NCI-H82 treated with DMSO at 0.1 percent for 48 hours (cell line): ENCODE data around the gene VAT1L.

Source experiments
- DNase-seq: peaks from one replicate; lab custom pipeline; 2025; ENCODE audit not compliant: unreplicated experiment; lab: John Stamatoyannopoulos, UW

VAT1L gene

GRCh38 chr16:77833921-77834634 is 45.7 kb downstream of the VAT1L start:
- DNase-seq: no peak

- DNase-seq: no peak
Observed at GRCh38 chr16:77834635-77835540, 46.5 kb downstream of the VAT1L start.

- DNase-seq: no peak
Observed at GRCh38 chr16:77836801-77837200, 48.4 kb downstream of the VAT1L start.

GRCh38 chr16:77838597-77839255 is 50.4 kb downstream of the VAT1L start:
- DNase-seq: no peak

- no peak for DNase-seq
Observed at GRCh38 chr16:77840093-77840492, 51.7 kb downstream of the VAT1L start.

- no peak for DNase-seq
Observed at GRCh38 chr16:77840673-77841501, 52.5 kb downstream of the VAT1L start.

GRCh38 chr16:77841502-77841763 is 53.1 kb downstream of the VAT1L start:
- DNase-seq: no peak

GRCh38 chr16:77842468-77842867 is 54.1 kb downstream of the VAT1L start:
- no peak for DNase-seq

GRCh38 chr16:77843405-77843804 is 55.0 kb downstream of the VAT1L start:
- DNase-seq: no peak

- DNase-seq: no peak
Observed at GRCh38 chr16:77844801-77845200, 56.4 kb downstream of the VAT1L start.

GRCh38 chr16:77849646-77850258 is 61.4 kb downstream of the VAT1L start:
- DNase-seq: no peak

GRCh38 chr16:77850636-77851333 is 62.4 kb downstream of the VAT1L start:
- DNase-seq: no peak

GRCh38 chr16:77853161-77853560 is 64.8 kb downstream of the VAT1L start:
- no peak for DNase-seq

GRCh38 chr16:77856438-77857160 is 68.2 kb downstream of the VAT1L start:
- DNase-seq: peak; percentile 64

GRCh38 chr16:77858060-77858459 is 69.7 kb downstream of the VAT1L start:
- DNase-seq: no peak

GRCh38 chr16:77859493-77860232 is 71.3 kb downstream of the VAT1L start:
- no peak for DNase-seq

- DNase-seq: no peak
Observed at GRCh38 chr16:77860953-77861352, 72.6 kb downstream of the VAT1L start.

GRCh38 chr16:77863250-77863649 is 74.9 kb downstream of the VAT1L start:
- DNase-seq: no peak

GRCh38 chr16:77866752-77867151 is 78.4 kb downstream of the VAT1L start:
- no peak for DNase-seq
